CD1c-positive myeloid dendritic cell (primary cell): ENCODE results near the gene HES4.

ENCODE experiments used
- DNase-seq: peaks from one replicate; pipeline ENCODE4 v3.0.0-alpha.2; 2016; ENCODE audit errors: extremely low spot score

HES4 gene

DNA sequence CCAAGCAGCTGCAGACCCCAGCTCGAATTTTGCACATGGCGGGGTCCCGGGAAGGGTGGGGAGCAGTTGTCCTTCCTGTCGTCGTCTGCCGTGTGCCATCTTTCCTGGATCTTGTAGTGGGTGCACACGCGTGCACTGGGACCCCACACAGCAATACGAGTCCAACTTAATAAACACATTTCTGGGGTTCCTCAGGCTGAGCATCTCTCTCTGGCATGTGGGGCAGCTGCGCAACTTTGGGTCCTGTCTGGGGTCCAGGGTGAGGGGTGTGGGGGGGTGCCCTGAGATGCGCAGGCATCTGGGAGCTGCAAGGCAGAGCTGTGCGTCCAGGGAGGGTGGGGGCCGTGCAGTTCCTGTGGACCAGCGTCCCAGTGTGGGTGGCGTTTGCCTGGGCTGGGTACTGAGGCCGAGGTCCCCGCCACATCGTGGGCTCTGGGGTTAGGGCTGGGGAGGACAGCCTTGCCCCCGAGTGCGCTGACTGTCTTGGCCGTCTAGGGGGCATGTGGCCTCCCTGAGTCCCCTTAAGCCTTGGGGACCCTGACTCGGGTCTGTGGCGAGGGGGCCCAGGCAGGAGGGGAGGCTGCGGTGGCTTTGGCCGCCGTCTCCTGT, 34.3 kb downstream of the HES4 start:
- DNase-seq, result no peak

DNA sequence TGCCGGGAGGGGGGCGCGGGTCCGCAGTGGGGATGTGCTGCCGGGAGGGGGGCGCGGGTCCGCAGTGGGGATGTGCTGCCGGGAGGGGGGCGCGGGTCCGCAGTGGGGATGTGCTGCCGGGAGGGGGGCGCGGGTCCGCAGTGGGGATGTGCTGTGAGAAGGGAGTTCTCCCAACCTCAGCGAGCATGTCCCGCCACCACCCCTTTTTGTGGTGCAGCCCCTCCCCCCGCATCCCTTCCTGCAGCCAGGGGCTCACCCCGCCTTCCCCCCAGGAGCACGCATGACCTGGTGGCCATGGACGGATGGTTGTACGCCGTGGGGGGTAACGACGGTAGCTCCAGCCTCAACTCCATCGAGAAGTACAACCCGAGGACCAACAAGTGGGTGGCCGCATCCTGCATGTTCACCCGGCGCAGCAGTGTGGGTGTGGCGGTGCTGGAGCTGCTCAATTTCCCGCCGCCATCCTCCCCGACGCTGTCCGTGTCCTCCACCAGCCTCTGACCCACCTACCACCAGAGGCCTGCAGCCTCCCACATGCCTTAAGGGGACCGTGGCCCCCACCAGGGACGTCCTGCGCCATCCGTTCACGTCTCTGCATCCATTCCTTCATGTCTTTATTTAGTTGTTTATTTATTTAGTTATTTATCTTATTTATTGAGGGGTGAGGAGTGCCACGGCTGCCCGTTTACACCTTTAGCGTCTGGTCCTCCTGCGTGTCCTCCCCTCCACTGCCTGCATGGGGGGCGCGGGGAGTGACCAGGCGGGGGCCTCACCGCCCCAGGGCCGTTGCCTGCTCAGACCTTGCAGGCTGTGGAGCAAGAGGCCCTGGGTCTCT, 35.0 kb downstream of the HES4 start:
- DNase-seq, result no peak

DNA sequence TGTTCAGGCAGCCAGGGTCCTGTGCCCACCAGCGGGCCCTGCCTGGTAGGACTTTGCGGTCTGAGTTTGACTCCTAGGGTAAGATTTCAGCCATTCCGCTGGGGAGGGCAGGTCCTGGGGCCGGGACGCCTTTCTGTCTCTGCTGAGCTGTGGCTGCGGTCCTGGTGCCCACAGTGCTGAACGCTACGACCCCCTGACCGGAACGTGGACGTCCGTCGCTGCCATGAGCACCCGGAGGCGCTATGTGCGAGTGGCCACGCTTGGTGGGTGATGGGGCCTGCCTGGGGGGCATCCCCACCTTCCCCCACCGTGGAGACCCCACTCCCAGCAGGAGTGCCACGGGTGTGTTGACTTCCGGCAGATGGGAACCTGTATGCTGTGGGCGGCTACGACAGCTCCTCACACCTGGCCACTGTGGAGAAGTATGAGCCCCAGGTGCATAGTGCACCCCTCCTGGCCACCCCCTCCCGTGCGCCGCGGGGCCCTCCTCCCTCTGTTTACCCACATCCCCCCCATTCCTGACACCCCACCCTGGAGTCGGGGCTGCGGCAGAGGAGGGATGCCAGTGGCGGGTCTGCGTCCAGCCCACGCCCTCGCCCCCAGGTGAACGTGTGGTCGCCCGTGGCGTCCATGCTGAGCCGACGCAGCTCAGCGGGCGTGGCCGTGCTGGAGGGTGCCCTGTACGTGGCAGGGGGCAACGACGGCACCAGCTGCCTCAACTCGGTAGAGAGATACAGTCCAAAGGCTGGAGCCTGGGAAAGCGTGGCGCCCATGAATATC, 36.0 kb downstream of the HES4 start:
- DNase-seq, result no peak

DNA sequence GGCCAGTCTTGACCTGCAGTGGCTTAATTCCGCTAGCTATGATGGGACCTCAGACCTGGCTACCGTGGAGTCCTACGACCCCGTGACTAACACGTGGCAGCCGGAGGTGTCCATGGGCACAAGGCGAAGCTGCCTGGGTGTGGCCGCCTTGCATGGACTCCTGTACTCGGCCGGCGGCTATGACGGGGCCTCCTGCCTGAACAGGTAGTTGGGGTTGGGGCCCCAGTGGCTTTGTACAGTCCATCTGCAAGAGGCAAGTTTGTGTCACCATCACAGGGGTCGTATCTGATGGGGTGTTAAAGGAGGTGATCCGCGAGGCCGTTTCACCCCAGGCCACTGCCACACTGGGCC, 36.6 kb downstream of the HES4 start:
- DNase-seq, result no peak

DNA sequence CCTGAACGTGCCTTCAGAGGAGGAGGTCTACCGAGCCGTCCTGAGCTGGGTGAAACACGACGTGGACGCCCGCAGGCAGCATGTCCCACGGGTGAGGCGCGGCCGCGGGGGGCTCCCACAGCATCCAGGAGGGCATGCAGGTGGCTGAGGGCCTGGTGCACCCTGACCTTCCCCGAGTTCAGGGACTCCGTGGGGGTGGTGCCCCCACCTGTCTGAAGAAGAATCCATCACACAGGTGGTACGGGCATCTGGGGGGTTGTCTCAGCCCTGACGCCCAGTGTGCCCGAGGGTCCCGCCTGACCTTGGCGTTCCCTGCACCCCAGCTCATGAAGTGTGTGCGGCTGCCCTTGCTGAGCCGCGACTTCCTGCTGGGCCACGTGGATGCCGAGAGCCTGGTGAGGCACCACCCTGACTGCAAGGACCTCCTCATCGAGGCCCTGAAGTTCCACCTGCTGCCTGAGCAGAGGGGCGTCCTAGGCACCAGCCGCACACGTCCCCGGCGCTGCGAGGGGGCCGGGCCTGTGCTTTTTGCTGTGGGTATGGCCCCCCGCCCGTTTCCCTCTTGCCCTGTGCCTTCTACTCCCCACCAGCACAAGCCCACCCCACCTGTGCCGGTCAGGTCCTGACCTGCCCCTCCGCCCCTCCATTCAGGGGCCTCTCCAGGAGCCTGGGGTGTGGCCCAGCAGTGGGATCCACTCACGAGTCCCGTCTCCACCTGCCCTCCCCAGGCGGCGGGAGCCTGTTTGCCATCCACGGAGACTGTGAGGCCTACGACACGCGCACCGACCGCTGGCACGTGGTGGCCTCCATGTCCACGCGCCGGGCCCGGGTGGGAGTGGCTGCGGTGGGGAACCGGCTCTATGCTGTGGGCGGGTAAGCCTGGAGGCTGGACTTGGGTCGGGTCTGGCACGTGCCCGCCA, 37.3 kb downstream of the HES4 start:
- no peak for DNase-seq

DNA sequence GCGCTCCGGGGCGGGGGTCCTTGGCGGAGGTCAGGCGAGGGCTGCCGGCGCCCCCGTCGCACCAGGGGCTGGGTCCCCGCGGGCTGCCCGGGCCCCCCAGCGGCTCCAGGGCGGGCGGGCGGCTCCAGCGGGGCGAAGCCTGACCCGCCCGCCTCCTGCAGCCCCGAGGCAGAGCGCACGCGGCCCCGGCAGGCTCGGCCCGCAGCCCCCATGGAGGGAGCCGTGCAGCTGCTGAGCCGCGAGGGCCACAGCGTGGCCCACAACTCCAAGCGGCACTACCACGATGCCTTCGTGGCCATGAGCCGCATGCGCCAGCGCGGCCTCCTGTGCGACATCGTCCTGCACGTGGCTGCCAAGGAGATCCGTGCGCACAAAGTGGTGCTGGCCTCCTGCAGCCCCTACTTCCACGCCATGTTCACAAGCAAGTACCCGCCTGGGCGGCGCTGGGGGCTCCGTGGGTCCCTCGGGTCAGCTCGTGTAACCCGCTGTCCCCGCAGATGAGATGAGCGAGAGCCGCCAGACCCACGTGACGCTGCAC, 38.7 kb downstream of the HES4 start:
- DNase-seq, result no peak

DNA sequence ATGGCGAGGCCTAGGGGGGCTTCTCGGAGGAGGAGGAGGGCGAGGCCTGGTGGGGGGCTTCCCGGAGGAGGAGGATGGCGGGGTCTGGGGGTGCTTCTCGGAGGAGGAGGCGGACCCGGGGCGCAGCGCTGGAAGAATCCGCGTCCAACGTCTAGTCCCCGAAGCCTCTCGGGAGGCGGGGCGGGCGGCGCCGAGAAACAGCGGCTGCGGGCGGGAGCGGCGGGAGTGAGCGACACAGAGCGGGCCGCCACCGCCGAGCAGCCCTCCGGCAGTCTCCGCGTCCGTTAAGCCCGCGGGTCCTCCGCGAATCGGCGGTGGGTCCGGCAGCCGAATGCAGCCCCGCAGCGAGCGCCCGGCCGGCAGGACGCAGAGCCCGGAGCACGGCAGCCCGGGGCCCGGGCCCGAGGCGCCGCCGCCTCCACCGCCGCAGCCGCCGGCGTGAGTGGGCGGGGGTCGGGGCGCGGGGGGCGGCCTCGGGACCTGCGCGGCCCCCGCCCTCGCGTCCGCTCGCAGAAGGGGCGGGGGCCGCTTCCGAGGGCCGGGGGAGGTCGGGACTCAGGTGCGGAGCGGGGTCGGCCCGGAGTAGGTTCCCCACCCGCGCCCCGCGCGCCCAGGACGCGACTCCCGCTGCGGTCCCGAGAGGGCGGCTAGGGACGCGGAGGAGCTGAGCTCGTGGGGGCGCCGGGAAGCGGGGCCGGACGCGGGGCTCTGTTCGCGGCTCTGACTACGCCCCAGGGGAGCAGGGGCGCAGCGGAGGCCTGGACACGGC, 39.4 kb downstream of the HES4 start, which contains the start of gene KLHL17:
Gene KLHL17 (plus strand): TSS at position 222 of the 769 bp plus-strand sequence. CDS start 110 bp downstream, at position 332.
- peak; percentile 77 for DNase-seq

DNA sequence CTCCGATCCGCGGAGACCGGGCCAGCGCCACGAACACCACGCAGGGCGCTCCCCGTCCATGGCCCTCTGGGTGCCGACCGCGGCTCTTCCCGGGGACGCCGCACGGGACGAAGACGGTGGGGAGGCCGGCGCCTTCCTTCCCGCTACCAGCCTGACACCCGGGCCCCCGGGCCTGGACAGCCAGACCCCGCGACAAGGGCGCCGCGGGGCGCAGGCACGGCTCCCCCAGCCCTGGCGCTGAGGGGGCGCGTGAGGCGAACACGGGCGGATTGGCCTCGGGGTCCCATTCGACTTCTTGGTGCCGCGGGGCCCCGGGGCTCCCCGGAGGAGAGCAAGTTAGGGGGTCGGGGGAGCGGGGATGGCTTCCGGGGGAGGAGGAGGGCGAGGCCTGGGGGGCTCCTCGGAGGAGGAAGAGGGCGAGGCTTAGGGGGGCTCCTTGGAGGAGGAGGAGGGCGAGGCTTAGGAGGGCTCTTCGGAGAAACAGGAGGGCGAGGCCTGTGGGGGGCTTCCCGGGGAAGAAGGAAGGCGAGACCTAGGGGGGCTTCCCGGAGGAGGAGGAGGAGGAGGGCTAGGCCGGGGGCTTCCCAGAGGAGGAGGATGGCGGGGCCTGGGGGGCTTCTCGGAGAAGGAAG, 40.0 kb downstream of the HES4 start:
- no peak for DNase-seq

DNA sequence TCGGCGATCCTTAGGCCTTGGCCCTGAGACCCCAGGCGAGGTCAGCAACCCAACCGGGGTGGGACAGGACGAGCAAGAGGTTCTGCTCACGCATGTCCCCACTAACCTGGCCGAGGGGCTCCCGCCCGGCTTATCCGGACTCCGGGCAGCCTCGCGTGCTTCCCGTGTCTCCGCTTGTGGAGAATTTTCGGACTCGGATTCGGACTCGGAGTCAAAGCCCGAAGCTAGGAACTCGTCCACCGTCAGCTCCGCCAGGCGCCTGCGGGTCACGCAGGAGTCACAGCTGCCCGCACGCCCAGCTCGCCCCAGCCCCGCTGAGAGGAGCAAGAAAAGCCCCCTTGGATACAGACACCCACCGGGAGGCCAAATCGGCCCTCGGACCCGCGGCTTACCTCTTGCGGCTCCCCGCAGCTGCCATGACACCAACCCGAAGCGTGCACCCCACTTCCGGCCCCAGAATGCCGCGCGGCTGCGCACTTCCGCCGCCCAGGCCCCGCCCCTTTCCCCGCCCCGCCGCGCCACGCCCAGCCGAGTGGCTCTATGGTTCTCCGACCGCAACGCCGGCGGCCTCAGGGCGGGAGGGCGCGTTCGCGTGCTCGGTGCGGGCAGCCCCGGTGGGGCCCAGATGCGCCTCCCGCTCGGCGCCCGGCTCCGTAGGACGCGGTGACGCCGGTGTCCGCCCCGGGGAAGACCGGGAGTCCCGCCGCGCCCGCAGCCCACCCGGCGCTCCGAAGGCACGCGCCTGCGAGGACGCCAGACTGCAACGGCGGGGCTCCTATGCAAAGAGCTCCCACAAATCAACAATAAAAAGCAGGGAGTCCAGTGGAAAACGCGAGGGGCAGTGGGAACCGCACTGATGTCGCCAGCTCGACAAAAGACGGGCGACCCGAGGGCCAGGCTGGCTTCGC, 40.8 kb downstream of the HES4 start, which contains the start of gene NOC2L:
Gene NOC2L (minus strand): TSS at position 434 of the 908 bp plus-strand sequence. CDS start 16 bp downstream, at position 418.
- DNase-seq, result peak; percentile 95

DNA sequence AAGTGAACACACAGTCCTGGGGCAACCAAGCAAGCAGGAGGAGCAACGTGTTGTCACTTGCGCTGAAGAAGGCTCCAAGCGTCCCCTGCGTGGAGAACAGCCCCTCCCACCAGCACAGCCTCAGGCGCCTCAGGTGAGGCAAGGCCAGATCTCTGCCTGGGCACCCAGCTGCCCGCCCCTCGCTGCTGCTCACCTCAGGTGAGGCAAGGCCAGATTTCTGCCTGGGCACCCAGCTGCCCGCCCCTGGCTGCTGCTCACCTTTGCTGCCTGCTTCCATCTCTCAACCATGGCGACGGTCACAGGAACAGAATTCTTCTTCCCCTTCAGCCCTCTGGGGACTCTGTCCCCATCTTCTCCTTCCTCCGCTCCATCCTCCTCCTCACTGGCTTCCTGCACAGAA, 43.3 kb downstream of the HES4 start:
- DNase-seq, result no peak

DNA sequence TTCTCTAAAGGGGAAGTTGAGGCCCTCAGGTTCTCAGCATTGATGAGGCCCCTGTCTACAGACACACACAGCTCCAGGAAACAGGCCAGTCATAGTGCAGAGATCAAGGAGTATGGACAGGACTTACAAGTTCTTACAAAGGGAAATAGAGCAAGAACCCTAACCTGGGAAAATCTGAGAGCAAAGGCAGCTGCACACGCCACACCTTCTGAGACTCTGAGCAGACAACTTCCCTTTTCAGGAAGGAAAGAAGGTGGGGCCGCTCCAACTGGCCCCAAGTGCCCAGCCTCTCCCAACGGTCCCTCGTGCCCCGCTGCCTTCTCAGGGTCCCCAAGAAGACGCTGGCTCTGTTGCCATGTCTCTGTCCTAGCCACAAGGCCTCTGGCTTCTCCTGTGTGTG, 44.4 kb downstream of the HES4 start:
- no peak for DNase-seq

DNA sequence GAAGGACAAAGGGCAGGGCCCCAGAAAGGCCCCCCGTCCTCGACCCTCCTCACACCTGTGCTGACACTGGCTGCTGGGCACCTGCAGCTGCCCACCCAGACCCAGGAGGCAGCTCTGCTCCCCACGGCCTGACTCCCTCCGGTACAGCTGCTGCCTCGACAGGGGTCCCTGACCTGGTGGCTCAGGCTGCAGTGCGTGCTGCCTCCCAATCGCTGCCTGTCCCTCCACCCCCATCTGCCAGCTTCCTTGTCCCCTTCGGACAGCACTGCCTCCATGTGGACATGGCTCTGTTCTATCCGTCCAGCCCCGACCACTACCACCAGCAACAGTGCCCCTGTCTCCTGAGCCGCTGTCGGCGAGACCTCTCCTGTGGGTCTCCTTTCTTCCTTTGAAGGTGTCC, 45.0 kb downstream of the HES4 start:
- DNase-seq, result no peak

DNA sequence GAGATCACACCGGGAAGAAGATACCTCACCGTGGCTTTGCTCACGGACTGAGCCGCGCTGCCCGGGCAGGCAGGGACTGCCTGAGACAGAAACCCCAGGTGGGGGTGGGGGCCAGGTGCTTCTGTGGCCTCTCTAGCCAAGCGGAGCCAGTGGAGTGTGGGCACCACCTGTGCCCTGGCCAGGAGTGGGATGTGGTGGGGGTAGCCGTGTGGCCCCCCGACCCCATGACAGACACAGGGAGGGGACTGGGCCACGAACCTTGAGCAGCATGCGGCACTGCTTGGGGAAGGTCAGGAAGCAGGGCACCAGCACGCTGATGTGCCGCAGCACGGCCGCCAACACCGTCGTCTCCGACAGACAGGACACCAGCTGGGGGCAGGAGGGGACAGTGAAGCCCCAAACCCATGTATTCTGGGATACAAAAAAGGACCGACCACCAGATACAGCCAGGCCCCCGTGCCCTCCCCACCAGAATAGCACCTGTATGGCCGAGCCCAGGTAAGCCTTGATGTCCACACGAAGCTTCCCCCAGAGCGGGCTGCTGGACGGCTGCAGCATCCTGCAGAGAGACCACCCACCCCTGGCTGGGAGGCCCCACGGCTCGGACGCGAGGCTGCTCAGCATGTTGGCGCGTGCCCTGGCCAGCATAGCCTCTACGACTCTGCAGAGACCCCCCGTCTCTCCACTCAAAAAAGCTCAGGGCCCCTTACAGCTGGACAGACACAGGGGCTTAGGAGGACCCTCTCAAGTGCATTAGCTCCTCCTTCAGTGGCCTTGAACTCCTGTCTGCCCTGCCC, 46.2 kb downstream of the HES4 start:
- no peak for DNase-seq

DNA sequence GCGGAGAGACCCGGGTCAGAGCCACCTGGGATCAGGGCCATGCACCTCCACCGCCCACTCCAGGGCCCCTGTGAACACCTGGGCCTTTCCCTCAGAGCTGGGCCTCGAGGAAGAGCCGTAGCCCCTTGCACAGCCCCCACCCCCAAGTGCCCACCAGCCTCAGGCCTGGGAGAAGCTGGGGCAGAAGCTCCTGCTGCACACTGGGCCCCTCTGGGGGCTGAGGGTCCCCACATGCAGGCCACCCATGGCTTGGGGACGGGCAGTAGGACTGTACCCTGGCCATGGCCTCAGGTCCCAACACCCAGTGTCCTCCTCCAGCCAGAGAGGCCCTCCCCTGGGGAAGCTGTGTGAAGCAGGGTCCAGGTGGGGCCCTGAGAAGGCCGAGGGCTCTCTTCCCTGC, 47.3 kb downstream of the HES4 start:
- DNase-seq, result no peak

DNA sequence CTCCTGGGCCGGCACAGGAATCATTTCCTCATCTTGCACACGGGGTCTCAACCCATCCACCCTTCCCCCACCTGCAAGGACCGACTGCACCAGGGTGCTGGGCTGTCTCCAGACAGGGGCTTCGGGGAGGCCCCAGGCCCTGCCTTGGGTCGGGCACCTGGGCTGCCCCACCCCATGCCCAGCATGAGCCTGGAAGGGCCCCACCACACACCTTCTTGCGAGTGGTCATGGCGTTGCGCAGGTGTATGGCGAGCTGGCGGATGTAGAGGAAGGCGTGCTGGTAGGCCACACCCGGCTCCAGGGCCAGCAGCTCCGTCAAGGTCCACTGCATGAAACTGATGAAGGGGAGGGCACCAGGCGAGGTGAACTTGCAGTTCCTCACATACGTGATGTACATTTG, 47.7 kb downstream of the HES4 start:
- DNase-seq, result no peak

DNA sequence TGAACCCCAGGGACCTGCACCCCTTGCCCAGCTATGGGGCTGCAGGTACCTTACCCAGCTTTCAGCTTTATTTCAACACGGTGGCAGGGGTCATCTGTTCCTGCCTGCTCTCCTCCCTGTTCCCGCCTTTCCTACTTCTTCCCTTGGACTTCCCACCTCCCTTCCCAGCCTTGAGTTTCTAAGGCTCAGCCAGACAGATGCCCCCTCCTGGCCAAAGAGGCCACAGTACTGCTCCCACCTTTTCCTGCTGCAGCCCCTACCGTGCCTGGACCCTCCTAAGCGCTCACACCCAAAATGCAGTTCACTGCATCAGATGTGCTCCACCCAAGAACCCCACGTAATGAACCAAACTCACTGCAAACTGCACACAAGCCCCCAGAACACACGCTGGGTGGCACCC, 48.5 kb downstream of the HES4 start:
- no peak for DNase-seq

DNA sequence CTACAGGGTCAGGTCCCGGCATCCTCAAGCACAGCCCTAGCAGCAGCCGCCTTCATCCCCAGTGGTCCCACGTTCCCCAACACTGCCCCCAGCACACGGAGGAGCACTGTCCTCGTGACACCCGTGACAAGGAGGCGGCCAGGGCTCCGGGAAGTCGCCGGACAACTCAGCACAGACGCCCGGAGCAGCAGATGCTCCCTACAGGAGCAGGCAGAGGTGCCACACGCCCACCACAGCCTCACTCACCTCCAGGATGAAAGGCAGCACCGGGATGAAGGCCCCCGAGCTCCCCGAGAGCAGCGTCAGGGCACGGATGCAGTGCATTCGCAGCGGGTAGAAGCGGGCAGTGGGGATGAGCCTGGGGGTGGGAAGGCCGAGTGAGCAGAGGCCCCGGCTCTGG, 49.0 kb downstream of the HES4 start:
- no peak for DNase-seq

DNA sequence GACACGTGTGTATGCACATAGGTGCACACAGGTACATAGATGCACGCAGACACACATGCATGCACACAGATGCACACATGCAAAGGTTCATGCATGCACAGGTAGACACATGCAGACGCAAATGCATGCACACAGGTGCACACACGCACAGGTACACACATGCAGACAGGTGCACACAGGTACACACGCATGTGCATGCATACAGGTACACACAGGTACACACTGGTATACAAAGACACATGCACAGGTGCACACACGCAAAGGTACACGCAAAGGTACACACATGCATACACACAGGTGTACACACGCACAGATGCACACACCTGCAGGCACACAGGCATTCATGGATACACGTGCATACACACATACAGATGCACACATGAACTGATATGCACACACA, 49.6 kb downstream of the HES4 start:
- DNase-seq, result no peak
